ENCODE measurements around the gene HNRNPUL1.

HNRNPUL1 gene

DNA sequence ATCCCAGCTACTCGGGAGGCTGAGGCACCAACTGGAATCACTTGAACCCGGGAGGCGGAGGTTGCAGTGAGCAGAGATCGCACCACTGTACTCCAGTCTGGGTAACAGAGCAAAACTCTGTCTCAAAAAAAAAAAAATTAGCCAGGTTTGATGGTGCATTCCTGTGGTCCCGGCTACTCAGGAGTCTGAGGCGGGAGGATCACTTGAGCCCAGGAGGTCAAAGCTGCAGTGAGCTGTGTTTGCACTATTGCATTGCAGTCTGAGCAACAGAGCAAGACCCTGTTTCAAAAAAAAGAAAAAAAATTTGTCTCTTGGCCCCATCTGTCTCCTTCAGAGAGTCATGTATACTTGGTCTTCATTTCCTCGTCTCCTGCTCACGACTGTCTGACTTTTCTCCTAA, 47.4 kb downstream of the HNRNPUL1 start:
- Histone ChIP-seq H3K4me2 (ENCODE audit: low read depth, low read length, poor library complexity, severe bottlenecking) (peak overlapping the region; percentile 97), H3K4me3 (ENCODE audit: low read length, poor library complexity, severe bottlenecking) (peak overlapping the region; percentile 98), H3K9ac (ENCODE audit: low read depth, low read length, poor library complexity, severe bottlenecking) (peak overlapping the region; percentile 95), H3K79me2 (ENCODE audit: insufficient read depth, low read length) (peaks cover 51% of the 10 kb centered on the region), H4K20me1 (ENCODE audit: insufficient read depth, low read length, poor library complexity, severe bottlenecking) (peaks cover 15% of the 10 kb centered on the region), H3K27me3 (ENCODE audit: insufficient read depth, low read length, poor library complexity, severe bottlenecking) (no peaks in the 10 kb centered on the region), H3K9me2 (replicated peaks; ENCODE audit: low read depth, low read length) (no peaks in the 10 kb centered on the region), H3K4me1 (ENCODE audit: insufficient read depth, low read length, poor library complexity, severe bottlenecking) (peaks cover 34% of the 10 kb centered on the region), H3K36me3 (ENCODE audit: insufficient read depth, low read length) (peaks cover 27% of the 10 kb centered on the region; the same call in 1 of the 2 replicates), H3K9me3 (ENCODE audit: insufficient read depth, low read depth, low read length) (no peaks in the 10 kb centered on the region), H3F3A (ENCODE audit: low read depth) (peaks cover 3% of the 10 kb centered on the region; the same call in 1 of the 2 replicates), H2AFZ (ENCODE audit: low read length) (no peak overlapping the region)
- TF ChIP-seq EZH2phosphoT487 (IDR thresholded peaks at IDR 0.05; ENCODE audit: borderline replicate concordance): no peak
- TF ChIP-seq, protein P1, sequence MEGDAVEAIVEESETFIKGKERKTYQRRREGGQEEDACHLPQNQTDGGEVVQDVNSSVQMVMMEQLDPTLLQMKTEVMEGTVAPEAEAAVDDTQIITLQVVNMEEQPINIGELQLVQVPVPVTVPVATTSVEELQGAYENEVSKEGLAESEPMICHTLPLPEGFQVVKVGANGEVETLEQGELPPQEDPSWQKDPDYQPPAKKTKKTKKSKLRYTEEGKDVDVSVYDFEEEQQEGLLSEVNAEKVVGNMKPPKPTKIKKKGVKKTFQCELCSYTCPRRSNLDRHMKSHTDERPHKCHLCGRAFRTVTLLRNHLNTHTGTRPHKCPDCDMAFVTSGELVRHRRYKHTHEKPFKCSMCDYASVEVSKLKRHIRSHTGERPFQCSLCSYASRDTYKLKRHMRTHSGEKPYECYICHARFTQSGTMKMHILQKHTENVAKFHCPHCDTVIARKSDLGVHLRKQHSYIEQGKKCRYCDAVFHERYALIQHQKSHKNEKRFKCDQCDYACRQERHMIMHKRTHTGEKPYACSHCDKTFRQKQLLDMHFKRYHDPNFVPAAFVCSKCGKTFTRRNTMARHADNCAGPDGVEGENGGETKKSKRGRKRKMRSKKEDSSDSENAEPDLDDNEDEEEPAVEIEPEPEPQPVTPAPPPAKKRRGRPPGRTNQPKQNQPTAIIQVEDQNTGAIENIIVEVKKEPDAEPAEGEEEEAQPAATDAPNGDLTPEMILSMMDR (conservative IDR thresholded peaks at IDR 0.05; ENCODE audit: low read length): no peak

DNA sequence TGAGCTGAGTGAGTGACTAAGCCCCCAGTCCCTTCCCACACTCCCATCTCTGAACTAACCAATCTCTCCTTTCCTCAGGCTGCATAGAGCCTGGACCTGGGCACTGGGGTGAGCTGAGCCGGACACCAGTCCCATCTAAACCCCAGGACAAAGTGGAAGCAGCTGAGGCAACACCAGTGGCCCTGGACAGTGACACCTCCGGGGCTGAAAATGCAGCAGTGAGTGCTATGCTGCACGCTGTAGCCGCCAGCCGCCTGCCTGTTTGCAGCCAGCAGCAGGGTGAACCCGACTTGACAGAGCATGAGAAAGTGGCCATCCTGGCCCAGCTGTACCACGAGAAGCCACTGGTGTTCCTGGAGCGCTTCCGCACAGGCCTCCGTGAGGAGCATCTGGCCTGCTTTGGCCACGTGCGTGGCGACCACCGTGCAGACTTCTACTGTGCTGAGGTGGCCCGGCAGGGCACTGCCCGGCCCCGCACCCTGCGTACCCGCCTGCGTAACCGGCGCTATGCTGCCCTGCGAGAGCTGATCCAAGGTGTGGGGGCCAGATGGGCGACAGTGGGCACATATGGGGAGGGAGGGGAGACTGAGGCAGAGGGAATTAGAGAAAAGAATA, 52.2 kb downstream of the HNRNPUL1 start:
- Histone ChIP-seq H3K9me2 (replicated peaks; ENCODE audit: low read depth, low read length) (no peaks in the 10 kb centered on the region), H3K4me2 (ENCODE audit: low read depth, low read length, poor library complexity, severe bottlenecking) (no peak overlapping the region), H3K4me3 (ENCODE audit: low read length, poor library complexity, severe bottlenecking) (no peak overlapping the region), H3K27me3 (ENCODE audit: insufficient read depth, low read length, poor library complexity, severe bottlenecking) (no peaks in the 10 kb centered on the region), H2AFZ (ENCODE audit: low read length) (no peak overlapping the region), H3K9me3 (ENCODE audit: insufficient read depth, low read depth, low read length) (no peaks in the 10 kb centered on the region), H3K9ac (ENCODE audit: low read depth, low read length, poor library complexity, severe bottlenecking) (no peak overlapping the region), H3K79me2 (ENCODE audit: insufficient read depth, low read length) (peaks cover 33% of the 10 kb centered on the region; the same call in 1 of the 2 replicates), H3F3A (ENCODE audit: low read depth) (no peaks in the 10 kb centered on the region), H4K20me1 (ENCODE audit: insufficient read depth, low read length, poor library complexity, severe bottlenecking) (no peaks in the 10 kb centered on the region), H3K4me1 (ENCODE audit: insufficient read depth, low read length, poor library complexity, severe bottlenecking) (peaks cover 3% of the 10 kb centered on the region), H3K36me3 (ENCODE audit: insufficient read depth, low read length) (peaks cover 47% of the 10 kb centered on the region; the same call in 1 of the 2 replicates)
- TF ChIP-seq, protein P1 (conservative IDR thresholded peaks at IDR 0.05; ENCODE audit: low read length): no peak
- no peak for TF ChIP-seq EZH2phosphoT487 (IDR thresholded peaks at IDR 0.05; ENCODE audit: borderline replicate concordance)

DNA sequence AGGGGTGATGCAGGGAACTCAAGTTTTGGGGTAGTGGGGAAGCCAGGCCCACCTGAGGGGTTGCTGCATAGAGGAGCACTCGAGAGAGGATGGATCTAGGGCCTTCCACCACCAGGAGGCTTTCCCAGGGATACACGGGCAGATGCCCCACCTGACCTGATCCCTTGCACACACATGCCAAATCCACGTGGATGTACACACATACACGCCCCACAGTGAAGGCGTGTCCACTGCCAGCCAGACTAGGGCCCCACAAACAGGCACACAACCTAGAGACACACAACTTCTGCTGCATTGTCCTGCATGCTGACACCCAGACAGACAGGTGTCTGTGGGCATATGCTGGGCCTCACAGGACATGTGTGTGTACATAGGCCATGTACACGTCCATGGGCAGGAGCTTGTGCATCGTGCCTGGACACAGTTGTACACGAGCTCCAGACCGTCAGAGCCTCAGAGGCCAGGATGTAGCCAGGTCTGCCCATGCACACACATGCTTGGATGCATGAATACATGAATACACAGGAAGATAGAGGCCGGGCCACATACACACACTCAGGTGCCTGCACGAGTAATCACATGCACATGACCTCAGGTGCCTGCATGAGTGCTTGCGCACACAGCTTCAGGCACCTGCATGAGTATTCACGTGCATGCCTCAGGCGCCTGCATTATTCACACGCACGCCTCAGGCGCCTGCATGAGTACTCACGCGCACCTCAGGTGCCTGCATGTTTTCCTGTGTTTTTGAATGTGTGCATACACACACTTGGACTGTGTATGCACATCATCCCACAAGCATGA, 54.7 kb downstream of the HNRNPUL1 start:
- no peaks in the 10 kb centered on the region for H3K27me3 ChIP-seq (ENCODE audit: insufficient read depth, low read length, poor library complexity, severe bottlenecking)
- H3F3A ChIP-seq (ENCODE audit: low read depth): no peaks in the 10 kb centered on the region
- H3K4me2 ChIP-seq (ENCODE audit: low read depth, low read length, poor library complexity, severe bottlenecking): no peak overlapping the region
- H3K4me1 ChIP-seq (ENCODE audit: insufficient read depth, low read length, poor library complexity, severe bottlenecking): peaks cover 19% of the 10 kb centered on the region
- no peaks in the 10 kb centered on the region for H3K9me2 ChIP-seq (replicated peaks; ENCODE audit: low read depth, low read length)
- no peak overlapping the region for H3K9ac ChIP-seq (ENCODE audit: low read depth, low read length, poor library complexity, severe bottlenecking)
- TF ChIP-seq EZH2phosphoT487 (IDR thresholded peaks at IDR 0.05; ENCODE audit: borderline replicate concordance): no peak
- TF ChIP-seq, protein P1 (conservative IDR thresholded peaks at IDR 0.05; ENCODE audit: low read length): no peak
- no peaks in the 10 kb centered on the region for H3K9me3 ChIP-seq (ENCODE audit: insufficient read depth, low read depth, low read length)
- H4K20me1 ChIP-seq (ENCODE audit: insufficient read depth, low read length, poor library complexity, severe bottlenecking): no peaks in the 10 kb centered on the region
- H3K79me2 ChIP-seq (ENCODE audit: insufficient read depth, low read length): peaks cover 13% of the 10 kb centered on the region; the same call in 1 of the 2 replicates
- no peak overlapping the region for H3K4me3 ChIP-seq (ENCODE audit: low read length, poor library complexity, severe bottlenecking)
- no peak overlapping the region for H2AFZ ChIP-seq (ENCODE audit: low read length)
- peaks cover 43% of the 10 kb centered on the region; the same call in 1 of the 2 replicates for H3K36me3 ChIP-seq (ENCODE audit: insufficient read depth, low read length)

Data from Loucy (cell line).